ENCODE data around the gene CES4A. TPM values are rescaled to one million over a fixed set of nuclear protein-coding genes. Genes with fewer than 3 reads are reported as not detected.

CES4A gene
- total RNA-seq, 1 experiment from 2014 or later = 2.5 TPM

- H3K27ac ChIP-seq = no peak overlapping the region
- DNase-seq = no peak
- TF ChIP-seq CTCF (conservative IDR thresholded peaks at IDR 0.05) (no peak), EZH2 (IDR thresholded peaks at IDR 0.05; ENCODE audit: low read depth) (no peak)
- CTCF ChIA-PET = no interaction called here
- no peak overlapping the region for H2AFZ ChIP-seq
- H3K27me3 ChIP-seq (ENCODE audit: insufficient read depth, low read depth) = no peaks in the 10 kb centered on the region
- H3K4me3 ChIP-seq = no peak overlapping the region
- no peaks in the 10 kb centered on the region for H3K79me2 ChIP-seq (ENCODE audit: low read depth)
- POLR2A ChIA-PET (ENCODE audit: unreplicated experiment) = interaction anchor here (0.9 kb wide), 1 partner anchor 331 kb away, joined by 4 read pairs; no protein-coding TSS in a partner anchor
- BruUV-seq (replicated peaks) = no TSS peak
- H3K4me2 ChIP-seq = no peak overlapping the region
- no peaks in the 10 kb centered on the region for H3K9me3 ChIP-seq (ENCODE audit: insufficient read depth, low read depth)
- intact Hi-C loops (cut with micrococcal nuclease; ENCODE audit: unreplicated experiment) = loop anchor here (2.0 to 5.0 kb wide), 2 partner anchors 539 to 569 kb away; no protein-coding TSS in a partner anchor
- no peaks in the 10 kb centered on the region for H4K20me1 ChIP-seq (ENCODE audit: insufficient read depth)
- H3K9me2 ChIP-seq (ENCODE audit: insufficient read depth) = no peaks in the 10 kb centered on the region
- H3K36me3 ChIP-seq (ENCODE audit: low read depth) = no peaks in the 10 kb centered on the region
- peaks cover 18% of the 10 kb centered on the region; the same call in 1 of the 2 replicates for H3F3A ChIP-seq (ENCODE audit: insufficient read depth, low read depth)
- no peaks in the 10 kb centered on the region for H3K4me1 ChIP-seq (replicated peaks; ENCODE audit: insufficient read depth)
These were observed 42.5 kb upstream of the CES4A start for GRCh38 chr16:66945939-66946338.

- intact Hi-C loops (cut with micrococcal nuclease; ENCODE audit: unreplicated experiment) = loop anchor here (2.0 to 5.0 kb wide), 2 partner anchors 539 to 568 kb away; no protein-coding TSS in a partner anchor
- ChIA-PET POLR2A (ENCODE audit: unreplicated experiment) (interaction anchor here (0.9 kb wide), 1 partner anchor 331 kb away, joined by 4 read pairs; no protein-coding TSS in a partner anchor), CTCF (no interaction called here)
These were observed 41.8 kb upstream of the CES4A start for GRCh38 chr16:66946541-66946940.

GRCh38 chr16:66946974-66947301 is 41.5 kb upstream of the CES4A start:
- Histone ChIP-seq H3K9me3 (ENCODE audit: insufficient read depth, low read depth) (no peaks in the 10 kb centered on the region), H3K9me2 (ENCODE audit: insufficient read depth) (no peaks in the 10 kb centered on the region), H3K27me3 (ENCODE audit: insufficient read depth, low read depth) (no peaks in the 10 kb centered on the region), H4K20me1 (ENCODE audit: insufficient read depth) (no peaks in the 10 kb centered on the region), H3K36me3 (ENCODE audit: low read depth) (no peaks in the 10 kb centered on the region), H3K27ac (no peak overlapping the region), H3K4me3 (no peak overlapping the region), H2AFZ (no peak overlapping the region), H3K4me2 (peak overlapping the region; percentile 97; the same call in 1 of the 2 replicates), H3K4me1 (replicated peaks; ENCODE audit: insufficient read depth) (no peaks in the 10 kb centered on the region), H3K79me2 (ENCODE audit: low read depth) (no peaks in the 10 kb centered on the region), H3F3A (ENCODE audit: insufficient read depth, low read depth) (peaks cover 18% of the 10 kb centered on the region; the same call in 1 of the 2 replicates)
- BruUV-seq (replicated peaks) = no TSS peak
- TF ChIP-seq CTCF (conservative IDR thresholded peaks at IDR 0.05) (no peak), EZH2 (IDR thresholded peaks at IDR 0.05; ENCODE audit: low read depth) (no peak)
- no peak for DNase-seq
- intact Hi-C loops (cut with micrococcal nuclease; ENCODE audit: unreplicated experiment) = loop anchor here (1.0 to 5.0 kb wide), 3 partner anchors 52 to 568 kb away; no protein-coding TSS in a partner anchor
- POLR2A ChIA-PET (ENCODE audit: unreplicated experiment) = interaction anchor here (0.6 to 0.9 kb wide), 3 partner anchors 90 to 330 kb away, joined by 4 read pairs; no protein-coding TSS in a partner anchor
- CTCF ChIA-PET = no interaction called here

More at GRCh38 chr16:66946541-66946940, 41.8 kb upstream of the CES4A start:
- no TSS peak for BruUV-seq (replicated peaks)
- Histone ChIP-seq H2AFZ (no peak overlapping the region), H3K79me2 (ENCODE audit: low read depth) (no peaks in the 10 kb centered on the region), H4K20me1 (ENCODE audit: insufficient read depth) (no peaks in the 10 kb centered on the region), H3K27ac (no peak overlapping the region), H3K4me3 (no peak overlapping the region), H3K9me3 (ENCODE audit: insufficient read depth, low read depth) (no peaks in the 10 kb centered on the region), H3K36me3 (ENCODE audit: low read depth) (no peaks in the 10 kb centered on the region), H3F3A (ENCODE audit: insufficient read depth, low read depth) (peaks cover 18% of the 10 kb centered on the region; the same call in 1 of the 2 replicates), H3K9me2 (ENCODE audit: insufficient read depth) (no peaks in the 10 kb centered on the region), H3K27me3 (ENCODE audit: insufficient read depth, low read depth) (no peaks in the 10 kb centered on the region), H3K4me2 (no peak overlapping the region), H3K4me1 (replicated peaks; ENCODE audit: insufficient read depth) (no peaks in the 10 kb centered on the region)
- no peak for DNase-seq
- no peak for TF ChIP-seq EZH2 (IDR thresholded peaks at IDR 0.05; ENCODE audit: low read depth)
- no peak for TF ChIP-seq CTCF (conservative IDR thresholded peaks at IDR 0.05)
